MCF 10A (cell line): ENCODE measurements around the gene IZUMO1. TPM values are rescaled to one million over a fixed set of nuclear protein-coding genes. Genes with fewer than 3 reads are reported as not detected.
A peak's percentile ranks its signal among the peaks of the same experiment; 100 is the strongest.

Experiments
- BruUV-seq: library from RNA; stranded (reverse); fragments of 400-500 nt; replicated peaks from 2 replicates; lab custom pipeline; 2021; lab: Mats Ljungman, UMichigan
- CTCF ChIA-PET: fragments of 300-600 bp; sonication (Branson Sonifier 250); formaldehyde crosslinking; extraction: SDS; loops from one replicate; lab custom pipeline; 2021; ENCODE audit warnings: antibody characterized with exemption, inconsistent platforms; lab: Yijun Ruan, JAX
- POLR2A ChIA-PET: fragments of 300-600, 350-650 bp; sonication (Branson Sonifier 250); formaldehyde crosslinking; extraction: SDS; loops from one replicate; lab custom pipeline; 2020; ENCODE audit warnings: antibody characterized with exemption, inconsistent platforms; lab: Yijun Ruan, JAX
- DNase-seq: peaks from one replicate; pipeline ENCODE4 v3.0.0-alpha.2; 2018; ENCODE audit not compliant: unreplicated experiment
- H3K27ac Mint-ChIP-seq: one replicate; pipeline ENCODE4 v1.8.0; 2022; ENCODE audit warnings: mild to moderate bottlenecking, low read depth, mixed read lengths; ENCODE audit not compliant: unreplicated experiment
- H3K27me3 Mint-ChIP-seq: one replicate; pipeline ENCODE4 v1.8.0; 2022; ENCODE audit warnings: mixed read lengths; ENCODE audit not compliant: insufficient read depth, unreplicated experiment
- H3K36me3 Mint-ChIP-seq: one replicate; pipeline ENCODE4 v1.8.0; 2022; ENCODE audit warnings: mild to moderate bottlenecking, moderate library complexity, mixed read lengths; ENCODE audit not compliant: insufficient read depth, unreplicated experiment
- H3K4me1 Mint-ChIP-seq: one replicate; pipeline ENCODE4 v1.8.0; 2022; ENCODE audit warnings: mixed read lengths; ENCODE audit not compliant: insufficient read depth, unreplicated experiment
- H3K4me3 Mint-ChIP-seq: one replicate; pipeline ENCODE4 v1.8.0; 2022; ENCODE audit warnings: mild to moderate bottlenecking, moderate library complexity, mixed read lengths; ENCODE audit not compliant: unreplicated experiment
- H3K9me3 Mint-ChIP-seq: one replicate; pipeline ENCODE4 v1.8.0; 2022; ENCODE audit warnings: mixed read lengths; ENCODE audit not compliant: unreplicated experiment
- CTCF ChIP-seq: fragments of 200-600 bp; IDR thresholded peaks from one replicate; pipeline ENCODE4 v1.8.0; 2022; ENCODE audit warnings: antibody characterized with exemption, mild to moderate bottlenecking; ENCODE audit not compliant: unreplicated experiment
- intact Hi-C: fragments of 100-400 bp; cut with micrococcal nuclease; formaldehyde crosslinking; loops from 2 replicates; pipeline ENCODE4 v1.14.1; 2022
- total RNA-seq: library from RNA; stranded (reverse); gene quantifications from 2 replicates; pipeline ENCODE4 v1.2.3, GENCODE V29; 2022

IZUMO1 gene
- total RNA-seq, 1 experiment from 2014 or later = 4.2 TPM

DNA sequence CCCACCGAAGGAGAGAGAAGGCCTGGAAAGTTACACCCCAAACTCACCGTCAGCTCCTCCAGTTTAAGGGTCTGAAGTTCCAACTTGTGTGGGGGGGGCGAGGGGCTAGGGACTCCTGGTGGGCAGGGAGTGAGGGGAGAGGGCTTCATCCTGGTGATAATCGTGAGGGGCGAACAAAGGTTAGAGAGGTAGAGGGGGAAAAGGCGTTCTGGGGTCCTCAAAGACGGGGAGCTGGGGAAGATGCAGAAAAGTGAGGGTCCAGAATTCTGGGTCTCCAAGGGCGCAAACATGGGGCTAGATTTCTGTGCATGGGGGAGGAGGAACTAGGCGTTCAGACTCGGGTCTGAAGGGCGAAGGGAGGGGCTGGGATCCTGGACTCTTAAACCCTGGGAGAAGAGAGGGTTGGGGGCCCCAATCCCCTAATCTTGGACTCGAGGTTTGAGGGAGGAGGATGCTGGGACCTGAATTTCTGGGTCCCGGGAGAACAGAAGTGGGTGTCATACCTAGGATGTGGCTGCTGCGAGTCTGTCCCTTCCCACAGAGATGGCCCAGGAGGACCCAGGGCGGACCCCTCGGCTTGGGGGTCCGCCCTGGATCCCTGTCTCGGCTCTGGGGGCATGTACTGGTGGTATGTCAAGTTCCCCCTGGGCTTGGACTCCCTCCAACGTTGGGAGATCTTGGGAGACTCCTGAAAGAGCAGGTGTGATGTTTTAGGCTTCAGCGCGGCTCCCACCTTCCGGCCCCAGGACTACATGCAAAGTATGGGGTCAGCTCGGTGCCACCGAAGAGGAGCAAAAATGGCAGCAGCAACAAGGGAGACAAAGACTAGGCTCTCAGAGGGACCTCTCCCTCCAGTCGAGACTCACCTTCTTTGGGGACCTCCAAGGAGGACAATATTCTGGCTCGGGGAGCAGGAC, 31.7 kb downstream of the IZUMO1 start:
- peaks cover 19% of the 10 kb centered on the region for H3K4me1 Mint-ChIP-seq
- no peaks in the 10 kb centered on the region for H3K36me3 Mint-ChIP-seq
- BruUV-seq = no TSS peak
- CTCF ChIA-PET = interaction anchor here (0.5 to 0.7 kb wide), 4 partner anchors 29 to 908 kb away, joined by 3 to 4 read pairs (median 3); no protein-coding TSS in a partner anchor
- POLR2A ChIA-PET = interaction anchor here (0.6 to 1.4 kb wide), 10 partner anchors 10 to 511 kb away, joined by 3 to 9 read pairs (median 4); partner anchors contain the start of genes CA11, FUT2 and PPP1R15A
- intact Hi-C loops = loop anchor here (5.0 kb wide), 1 partner anchor 38 kb away; no protein-coding TSS in a partner anchor
- peak overlapping the region; percentile 89 for H3K4me3 Mint-ChIP-seq
- TF ChIP-seq CTCF = no peak
- peak overlapping the region; percentile 91 for H3K27ac Mint-ChIP-seq
- H3K27me3 Mint-ChIP-seq = no peaks in the 10 kb centered on the region
- no peak for DNase-seq
- H3K9me3 Mint-ChIP-seq = no peaks in the 10 kb centered on the region

- Mint-ChIP-seq H3K4me1 (peaks cover 19% of the 10 kb centered on the region), H3K4me3 (peak overlapping the region; percentile 89), H3K9me3 (no peaks in the 10 kb centered on the region), H3K36me3 (no peaks in the 10 kb centered on the region), H3K27ac (peak overlapping the region; percentile 91), H3K27me3 (no peaks in the 10 kb centered on the region)
- BruUV-seq = no TSS peak
- intact Hi-C loops = loop anchor here (5.0 kb wide), 1 partner anchor 37 kb away; no protein-coding TSS in a partner anchor
- DNase-seq = peak; percentile 100
- CTCF ChIA-PET = interaction anchor here (0.5 to 2.0 kb wide), 5 partner anchors 30 to 907 kb away, joined by 3 to 7 read pairs (median 3); no protein-coding TSS in a partner anchor
- POLR2A ChIA-PET = interaction anchor here (0.6 to 1.4 kb wide), 14 partner anchors 9 to 1789 kb away, joined by 3 to 9 read pairs (median 4); partner anchors contain the start of genes CA11, FUT2 and PPP1R15A
- no peak for TF ChIP-seq CTCF
These were observed 32.6 kb downstream of the IZUMO1 start for GRCh38 chr19:48713864-48714755.

- BruUV-seq = no TSS peak
- no peaks in the 10 kb centered on the region for H3K27me3 Mint-ChIP-seq
- POLR2A ChIA-PET = interaction anchor here (0.6 to 1.5 kb wide), 6 partner anchors 7 to 1788 kb away, joined by 3 to 7 read pairs (median 4); no protein-coding TSS in a partner anchor
- H3K4me3 Mint-ChIP-seq = peak overlapping the region; percentile 89
- peak; percentile 33 for DNase-seq
- no peaks in the 10 kb centered on the region for H3K9me3 Mint-ChIP-seq
- TF ChIP-seq CTCF = no peak
- CTCF ChIA-PET = interaction anchor here (0.6 to 2.0 kb wide), 2 partner anchors 30 to 39 kb away, joined by 4 to 7 read pairs; no protein-coding TSS in a partner anchor
- peak overlapping the region; percentile 91 for H3K27ac Mint-ChIP-seq
- no peaks in the 10 kb centered on the region for H3K36me3 Mint-ChIP-seq
- intact Hi-C loops = loop anchor here (5.0 kb wide), 1 partner anchor 36 kb away; no protein-coding TSS in a partner anchor
- peaks cover 19% of the 10 kb centered on the region for H3K4me1 Mint-ChIP-seq
These were observed 33.5 kb downstream of the IZUMO1 start for GRCh38 chr19:48713041-48713863.
